ENCODE results near the gene CWC27. TPM values are rescaled to one million over a fixed set of nuclear protein-coding genes. Genes with fewer than 3 reads are reported as not detected.

The CWC27 gene
- total and polyA plus RNA-seq, 2 of the 13 experiments (the other 11 are each of a cell fraction or from before 2014, with no cell fraction given): 21.1 to 25.7 TPM

DNA sequence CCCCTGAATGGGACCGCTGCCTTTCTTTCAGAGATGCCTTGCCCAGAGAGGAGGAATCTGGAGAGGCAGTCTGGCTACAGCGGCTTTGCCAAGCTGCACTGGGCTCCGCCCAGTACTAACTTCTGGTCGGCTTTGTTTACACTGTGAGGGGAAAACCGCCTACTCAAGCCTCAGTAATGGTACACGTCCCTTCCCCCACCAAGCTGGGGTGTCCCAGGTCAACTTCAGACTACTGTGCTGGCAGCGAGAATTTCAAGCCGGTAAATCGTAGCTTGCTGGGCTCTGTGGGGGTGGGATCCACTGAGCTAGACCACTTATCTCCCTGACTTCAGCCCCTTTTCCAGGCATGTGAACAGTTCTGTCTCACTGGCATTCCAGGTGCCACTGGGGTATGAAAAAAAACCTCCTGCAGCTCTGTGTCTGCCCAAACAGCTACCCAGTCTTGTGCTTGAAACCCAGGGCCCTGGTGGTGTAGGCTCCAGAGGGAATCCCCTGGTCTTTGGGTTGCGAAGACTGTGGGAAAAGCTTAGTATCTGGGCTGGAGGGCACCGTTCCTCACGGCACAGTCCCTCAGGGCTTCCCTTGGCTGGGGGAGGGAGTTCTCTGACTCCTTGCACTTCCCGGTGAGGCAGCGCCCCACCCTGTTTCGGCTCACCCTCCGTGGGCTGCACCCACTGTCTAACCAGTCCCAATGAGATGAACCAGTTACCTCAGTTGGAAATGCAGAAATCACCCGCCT lies 171.2 kb downstream of the CWC27 start:
- intact Hi-C loops (cut with micrococcal nuclease; ENCODE audit: unreplicated experiment): no loop called here
- DNase-seq (ENCODE audit: low spot score): peak; percentile 79
- peak overlapping the region; percentile 62 for H3K27ac ChIP-seq (ENCODE audit: extremely low read length, insufficient read depth, low read length)
- TF ChIP-seq FOXP1 (IDR thresholded peaks at IDR 0.05) (no peak), FOXP1 (CRISPR knock-in tag; IDR thresholded peaks at IDR 0.05) (peak; percentile 55; the same call in 1 of the 2 replicates), PHF20 (CRISPR knock-in tag; IDR thresholded peaks at IDR 0.05) (0 out of 2 replicates have a peak, but pooled peaks have one; percentile 21), PHF21A (CRISPR knock-in tag; IDR thresholded peaks at IDR 0.05) (peak; percentile 63; the same call in 1 of the 2 replicates), FOXK1 (CRISPR knock-in tag; IDR thresholded peaks at IDR 0.05; ENCODE audit: borderline replicate concordance, low read depth) (peak; percentile 49; the same call in 1 of the 2 replicates), FOXJ3 (CRISPR knock-in tag; IDR thresholded peaks at IDR 0.05; ENCODE audit: borderline replicate concordance) (peak; percentile 35; the same call in 1 of the 2 replicates), FOXC1 (CRISPR knock-in tag; IDR thresholded peaks at IDR 0.05; ENCODE audit: borderline replicate concordance) (0 out of 2 replicates have a peak, but pooled peaks have one; percentile 33), SP5 (CRISPR knock-in tag; IDR thresholded peaks at IDR 0.05; ENCODE audit: borderline replicate concordance, low read depth) (peak; percentile 92), FOSL2 (CRISPR knock-in tag; IDR thresholded peaks at IDR 0.05) (peak; percentile 34; the same call in 1 of the 2 replicates), RXRA (CRISPR knock-in tag; IDR thresholded peaks at IDR 0.05) (peak; percentile 51; the same call in 1 of the 2 replicates)
- TF ChIP-seq, protein P1, sequence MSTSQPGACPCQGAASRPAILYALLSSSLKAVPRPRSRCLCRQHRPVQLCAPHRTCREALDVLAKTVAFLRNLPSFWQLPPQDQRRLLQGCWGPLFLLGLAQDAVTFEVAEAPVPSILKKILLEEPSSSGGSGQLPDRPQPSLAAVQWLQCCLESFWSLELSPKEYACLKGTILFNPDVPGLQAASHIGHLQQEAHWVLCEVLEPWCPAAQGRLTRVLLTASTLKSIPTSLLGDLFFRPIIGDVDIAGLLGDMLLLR (CRISPR knock-in tag; IDR thresholded peaks at IDR 0.05): no peak
- TF ChIP-seq, protein P2, sequence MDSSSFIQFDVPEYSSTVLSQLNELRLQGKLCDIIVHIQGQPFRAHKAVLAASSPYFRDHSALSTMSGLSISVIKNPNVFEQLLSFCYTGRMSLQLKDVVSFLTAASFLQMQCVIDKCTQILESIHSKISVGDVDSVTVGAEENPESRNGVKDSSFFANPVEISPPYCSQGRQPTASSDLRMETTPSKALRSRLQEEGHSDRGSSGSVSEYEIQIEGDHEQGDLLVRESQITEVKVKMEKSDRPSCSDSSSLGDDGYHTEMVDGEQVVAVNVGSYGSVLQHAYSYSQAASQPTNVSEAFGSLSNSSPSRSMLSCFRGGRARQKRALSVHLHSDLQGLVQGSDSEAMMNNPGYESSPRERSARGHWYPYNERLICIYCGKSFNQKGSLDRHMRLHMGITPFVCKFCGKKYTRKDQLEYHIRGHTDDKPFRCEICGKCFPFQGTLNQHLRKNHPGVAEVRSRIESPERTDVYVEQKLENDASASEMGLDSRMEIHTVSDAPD (CRISPR knock-in tag; IDR thresholded peaks at IDR 0.05): 0 out of 2 replicates have a peak, but pooled peaks have one; percentile 50
- TF ChIP-seq, protein P3, sequence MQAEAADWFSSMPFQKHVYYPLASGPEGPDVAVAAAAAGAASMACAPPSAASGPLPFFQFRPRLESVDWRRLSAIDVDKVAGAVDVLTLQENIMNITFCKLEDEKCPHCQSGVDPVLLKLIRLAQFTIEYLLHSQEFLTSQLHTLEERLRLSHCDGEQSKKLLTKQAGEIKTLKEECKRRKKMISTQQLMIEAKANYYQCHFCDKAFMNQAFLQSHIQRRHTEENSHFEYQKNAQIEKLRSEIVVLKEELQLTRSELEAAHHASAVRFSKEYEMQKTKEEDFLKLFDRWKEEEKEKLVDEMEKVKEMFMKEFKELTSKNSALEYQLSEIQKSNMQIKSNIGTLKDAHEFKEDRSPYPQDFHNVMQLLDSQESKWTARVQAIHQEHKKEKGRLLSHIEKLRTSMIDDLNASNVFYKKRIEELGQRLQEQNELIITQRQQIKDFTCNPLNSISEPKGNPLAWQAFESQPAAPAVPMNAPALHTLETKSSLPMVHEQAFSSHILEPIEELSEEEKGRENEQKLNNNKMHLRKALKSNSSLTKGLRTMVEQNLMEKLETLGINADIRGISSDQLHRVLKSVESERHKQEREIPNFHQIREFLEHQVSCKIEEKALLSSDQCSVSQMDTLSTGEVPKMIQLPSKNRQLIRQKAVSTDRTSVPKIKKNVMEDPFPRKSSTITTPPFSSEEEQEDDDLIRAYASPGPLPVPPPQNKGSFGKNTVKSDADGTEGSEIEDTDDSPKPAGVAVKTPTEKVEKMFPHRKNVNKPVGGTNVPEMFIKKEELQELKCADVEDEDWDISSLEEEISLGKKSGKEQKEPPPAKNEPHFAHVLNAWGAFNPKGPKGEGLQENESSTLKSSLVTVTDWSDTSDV (CRISPR knock-in tag; IDR thresholded peaks at IDR 0.05): 0 out of 2 replicates have a peak, but pooled peaks have one; percentile 28

More for the DNA sequence above, 171.2 kb downstream of the CWC27 start:
- WGBS (ENCODE audit: low lambda C conversion rate): 22% methylated on average over 9 of the region's 17 CpGs
- ChIA-PET POLR2A (interaction anchor here (0.7 to 1.0 kb wide), 2 partner anchors 116 to 540 kb away, joined by 3 read pairs; no protein-coding TSS in a partner anchor), CTCF (ENCODE audit: low intra/inter-chr PET ratio, low total read pairs) (no interaction called here)
- peak overlapping the region; percentile 23; the same call in 1 of the 2 replicates for H3K9ac ChIP-seq (ENCODE audit: insufficient read depth, low read depth, low read length)
- no peaks in the 10 kb centered on the region for H3K27me3 ChIP-seq (ENCODE audit: control insufficient read depth in 1 of 2, insufficient read depth in 2 of 2, low read length in 2 of 2)
- FAIRE-seq (no peak), ATAC-seq (peak; percentile 99)
- peaks cover 17% of the 10 kb centered on the region for H3K4me1 ChIP-seq (ENCODE audit: insufficient read depth, low read length)
- H3K36me3 ChIP-seq (replicated peaks in 1 of 2; ENCODE audit: control insufficient read depth in 1 of 2, insufficient read depth in 2 of 2, low read length in 2 of 2): no peaks in the 10 kb centered on the region
- H4K20me1 ChIP-seq (ENCODE audit: insufficient read depth, low read length): no peaks in the 10 kb centered on the region
- peak overlapping the region; percentile 81 for H3K4me2 ChIP-seq (ENCODE audit: low read depth, low read length)
- no TSS peak for BruUV-seq (replicated peaks)
- in situ Hi-C loops (cut with HindIII; ENCODE audit: extremely low pct_ligation_motif_present, low pct_unique_long_range_greater_than_20kb): no loop called here
- H3K9me3 ChIP-seq (ENCODE audit: low read length): no peaks in the 10 kb centered on the region
- H3K4me3 ChIP-seq (replicated peaks in 1 of 3; ENCODE audit: insufficient read depth in 1 of 3, low read depth in 2 of 3, low read length in 3 of 3): peak overlapping the region; percentile 42 to 65 (median 51); a peak in 5 of 6 replicates
- no peaks in the 10 kb centered on the region for H3K79me2 ChIP-seq (ENCODE audit: insufficient read depth, low read length)
- no peak overlapping the region for H2AFZ ChIP-seq (ENCODE audit: low read length)
